ENCODE measurements around the gene ORMDL2. TPM values are rescaled to one million over a fixed set of nuclear protein-coding genes. Genes with fewer than 3 reads are reported as not detected.

Gene ORMDL2
- total RNA-seq, 1 donor from 2014 or later = 54.8 TPM

DNA sequence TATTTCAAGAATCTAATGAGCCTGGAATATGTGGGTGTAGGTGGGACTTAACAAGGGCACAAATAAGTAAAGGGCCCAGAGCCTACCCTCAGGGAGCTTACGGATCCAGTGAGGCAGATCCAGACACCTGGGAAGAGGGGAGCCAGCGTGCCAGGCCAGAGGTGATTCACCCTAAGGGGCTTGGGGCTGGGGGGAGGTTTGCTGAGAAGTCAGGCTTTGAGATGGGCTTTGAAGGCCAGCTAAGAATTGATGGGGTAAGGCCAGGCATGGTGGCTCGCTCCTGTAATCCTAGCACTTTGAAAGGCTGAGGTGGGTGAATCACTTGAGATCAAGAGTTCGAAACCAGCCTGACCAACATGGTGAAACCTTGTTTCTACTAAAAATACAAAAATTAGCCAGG lies 25.6 kb downstream of the ORMDL2 start:
- FAIRE-seq (no peak), DNase-seq (ENCODE audit: low read depth) (no peak)
- peaks cover 31% of the 10 kb centered on the region for H3K4me1 Mint-ChIP-seq (ENCODE audit: low read depth, unreplicated experiment)

DNA sequence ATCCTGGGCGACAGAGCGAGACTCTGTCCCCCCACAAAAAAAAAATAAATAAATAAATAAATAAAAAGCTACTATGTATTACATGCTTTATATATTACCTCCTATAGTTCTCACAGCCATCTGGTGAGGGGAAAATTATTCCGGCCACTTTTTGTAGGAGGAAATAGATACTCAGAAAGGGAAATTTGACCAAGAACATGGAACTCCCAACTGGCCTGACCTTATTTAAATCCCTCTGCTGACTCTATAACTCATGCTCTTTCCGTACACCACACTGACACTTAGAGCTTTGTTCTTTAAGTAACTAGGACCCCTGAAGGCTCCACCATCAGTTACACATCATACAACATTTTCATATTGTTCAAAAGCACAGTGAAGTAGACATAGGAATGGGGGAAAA lies 27.1 kb downstream of the ORMDL2 start:
- peak overlapping the region; percentile 4 for H3K27ac Mint-ChIP-seq (ENCODE audit: unreplicated experiment)

More for the DNA sequence above, 25.6 kb downstream of the ORMDL2 start:
- no peaks in the 10 kb centered on the region for H3K36me3 ChIP-seq (ENCODE audit: insufficient read depth, low read length)
- no peak for TF ChIP-seq EZH2 (IDR thresholded peaks at IDR 0.05; ENCODE audit: insufficient read depth, low read length)
- TF ChIP-seq, protein P1, sequence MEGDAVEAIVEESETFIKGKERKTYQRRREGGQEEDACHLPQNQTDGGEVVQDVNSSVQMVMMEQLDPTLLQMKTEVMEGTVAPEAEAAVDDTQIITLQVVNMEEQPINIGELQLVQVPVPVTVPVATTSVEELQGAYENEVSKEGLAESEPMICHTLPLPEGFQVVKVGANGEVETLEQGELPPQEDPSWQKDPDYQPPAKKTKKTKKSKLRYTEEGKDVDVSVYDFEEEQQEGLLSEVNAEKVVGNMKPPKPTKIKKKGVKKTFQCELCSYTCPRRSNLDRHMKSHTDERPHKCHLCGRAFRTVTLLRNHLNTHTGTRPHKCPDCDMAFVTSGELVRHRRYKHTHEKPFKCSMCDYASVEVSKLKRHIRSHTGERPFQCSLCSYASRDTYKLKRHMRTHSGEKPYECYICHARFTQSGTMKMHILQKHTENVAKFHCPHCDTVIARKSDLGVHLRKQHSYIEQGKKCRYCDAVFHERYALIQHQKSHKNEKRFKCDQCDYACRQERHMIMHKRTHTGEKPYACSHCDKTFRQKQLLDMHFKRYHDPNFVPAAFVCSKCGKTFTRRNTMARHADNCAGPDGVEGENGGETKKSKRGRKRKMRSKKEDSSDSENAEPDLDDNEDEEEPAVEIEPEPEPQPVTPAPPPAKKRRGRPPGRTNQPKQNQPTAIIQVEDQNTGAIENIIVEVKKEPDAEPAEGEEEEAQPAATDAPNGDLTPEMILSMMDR (IDR thresholded peaks at IDR 0.05; ENCODE audit: insufficient read depth, low read depth, low read length) = no peak
- H3K9me3 Mint-ChIP-seq (ENCODE audit: unreplicated experiment) = peaks cover 6% of the 10 kb centered on the region
- H3K27ac ChIP-seq (ENCODE audit: low read depth, low read length) = peak overlapping the region; percentile 62
- no peaks in the 10 kb centered on the region for H3K27me3 ChIP-seq (ENCODE audit: insufficient read depth, low read length)
- H3K4me1 ChIP-seq (ENCODE audit: insufficient read depth, low read length) = peaks cover 27% of the 10 kb centered on the region
- no peaks in the 10 kb centered on the region for H3K9me3 ChIP-seq (ENCODE audit: insufficient read depth, low read depth, low read length)
- no peak overlapping the region for H3K4me3 ChIP-seq (ENCODE audit: insufficient read depth, low read depth, low read length)
- peaks cover 6% of the 10 kb centered on the region for H3K79me2 ChIP-seq (ENCODE audit: insufficient read depth, low read length)
- peak overlapping the region; percentile 83 for H3K4me2 ChIP-seq (ENCODE audit: low read length)
- no peak overlapping the region for H2AFZ ChIP-seq (ENCODE audit: low read depth, low read length)
- peaks cover 10% of the 10 kb centered on the region for H3K36me3 Mint-ChIP-seq (ENCODE audit: low read depth, unreplicated experiment)
- H4K20me1 ChIP-seq (ENCODE audit: insufficient read depth, low read length) = no peaks in the 10 kb centered on the region
- no peaks in the 10 kb centered on the region for H3K27me3 Mint-ChIP-seq (ENCODE audit: low read depth, unreplicated experiment)
- no peak overlapping the region for H3K4me3 Mint-ChIP-seq (ENCODE audit: unreplicated experiment)
- H3K9ac ChIP-seq (ENCODE audit: low read length) = no peak overlapping the region
- peak overlapping the region; percentile 41 for H3K27ac Mint-ChIP-seq (ENCODE audit: unreplicated experiment)

DNA sequence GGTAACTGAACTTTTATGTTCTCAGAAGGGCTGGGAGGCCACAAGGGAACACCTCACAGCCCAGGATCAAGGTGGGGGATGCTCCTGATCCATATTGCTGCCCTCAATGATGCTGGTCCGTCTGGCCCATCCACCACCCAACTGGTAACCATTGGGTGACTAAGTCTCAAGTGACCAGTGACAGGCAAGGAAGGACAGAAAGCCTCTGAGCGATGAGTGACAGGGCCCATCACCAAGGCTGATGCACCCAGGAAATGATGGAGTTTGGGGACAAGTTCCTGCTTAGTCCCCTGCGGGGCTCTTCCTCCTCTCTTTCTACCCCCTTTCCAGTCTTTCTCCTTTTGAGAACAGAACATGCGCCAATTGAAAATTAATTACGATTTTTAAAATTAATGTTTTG lies 27.5 kb downstream of the ORMDL2 start:
- peaks cover 10% of the 10 kb centered on the region for H3K36me3 Mint-ChIP-seq (ENCODE audit: low read depth, unreplicated experiment)
- H3K79me2 ChIP-seq (ENCODE audit: insufficient read depth, low read length) = peaks cover 6% of the 10 kb centered on the region
- H4K20me1 ChIP-seq (ENCODE audit: insufficient read depth, low read length) = no peaks in the 10 kb centered on the region
- H3K4me3 ChIP-seq (ENCODE audit: insufficient read depth, low read depth, low read length) = no peak overlapping the region
- H3K4me3 Mint-ChIP-seq (ENCODE audit: unreplicated experiment) = no peak overlapping the region
- H3K27ac ChIP-seq (ENCODE audit: low read depth, low read length) = no peak overlapping the region
- no peak for TF ChIP-seq EZH2 (IDR thresholded peaks at IDR 0.05; ENCODE audit: insufficient read depth, low read length)
- TF ChIP-seq, protein P1 (IDR thresholded peaks at IDR 0.05; ENCODE audit: insufficient read depth, low read depth, low read length) = no peak
- H3K9ac ChIP-seq (ENCODE audit: low read length) = no peak overlapping the region
- FAIRE-seq (no peak), DNase-seq (ENCODE audit: low read depth) (no peak)
- no peak overlapping the region for H3K4me2 ChIP-seq (ENCODE audit: low read length)
- no peaks in the 10 kb centered on the region for H3K27me3 ChIP-seq (ENCODE audit: insufficient read depth, low read length)
- peak overlapping the region; percentile 89 for H3K27ac Mint-ChIP-seq (ENCODE audit: unreplicated experiment)
- H2AFZ ChIP-seq (ENCODE audit: low read depth, low read length) = no peak overlapping the region
- peaks cover 32% of the 10 kb centered on the region for H3K4me1 ChIP-seq (ENCODE audit: insufficient read depth, low read length)
- H3K9me3 Mint-ChIP-seq (ENCODE audit: unreplicated experiment) = peaks cover 6% of the 10 kb centered on the region
- peaks cover 38% of the 10 kb centered on the region for H3K4me1 Mint-ChIP-seq (ENCODE audit: low read depth, unreplicated experiment)
- H3K27me3 Mint-ChIP-seq (ENCODE audit: low read depth, unreplicated experiment) = no peaks in the 10 kb centered on the region
- H3K9me3 ChIP-seq (ENCODE audit: insufficient read depth, low read depth, low read length) = no peaks in the 10 kb centered on the region
- H3K36me3 ChIP-seq (ENCODE audit: insufficient read depth, low read length) = no peaks in the 10 kb centered on the region

More for the DNA sequence above, 27.1 kb downstream of the ORMDL2 start:
- Histone ChIP-seq H3K9ac (ENCODE audit: low read length) (no peak overlapping the region), H3K9me3 (ENCODE audit: insufficient read depth, low read depth, low read length) (no peaks in the 10 kb centered on the region), H3K27ac (ENCODE audit: low read depth, low read length) (no peak overlapping the region), H3K27me3 (ENCODE audit: insufficient read depth, low read length) (no peaks in the 10 kb centered on the region), H3K4me3 (ENCODE audit: insufficient read depth, low read depth, low read length) (no peak overlapping the region), H3K4me1 (ENCODE audit: insufficient read depth, low read length) (peaks cover 32% of the 10 kb centered on the region), H4K20me1 (ENCODE audit: insufficient read depth, low read length) (no peaks in the 10 kb centered on the region), H3K4me2 (ENCODE audit: low read length) (no peak overlapping the region), H3K36me3 (ENCODE audit: insufficient read depth, low read length) (no peaks in the 10 kb centered on the region), H2AFZ (ENCODE audit: low read depth, low read length) (no peak overlapping the region), H3K79me2 (ENCODE audit: insufficient read depth, low read length) (peaks cover 6% of the 10 kb centered on the region)
- no peaks in the 10 kb centered on the region for H3K27me3 Mint-ChIP-seq (ENCODE audit: low read depth, unreplicated experiment)
- peaks cover 6% of the 10 kb centered on the region for H3K9me3 Mint-ChIP-seq (ENCODE audit: unreplicated experiment)
- H3K4me1 Mint-ChIP-seq (ENCODE audit: low read depth, unreplicated experiment) = peaks cover 35% of the 10 kb centered on the region
- peaks cover 10% of the 10 kb centered on the region for H3K36me3 Mint-ChIP-seq (ENCODE audit: low read depth, unreplicated experiment)
- FAIRE-seq = no peak
- no peak for TF ChIP-seq EZH2 (IDR thresholded peaks at IDR 0.05; ENCODE audit: insufficient read depth, low read length)
- TF ChIP-seq, protein P1 (IDR thresholded peaks at IDR 0.05; ENCODE audit: insufficient read depth, low read depth, low read length) = no peak
- DNase-seq (ENCODE audit: low read depth) = no peak
- no peak overlapping the region for H3K4me3 Mint-ChIP-seq (ENCODE audit: unreplicated experiment)
